MM.1S (cell line): Measurements from ENCODE around the gene GPER1.

Source experiments
- DNase-seq: peaks from one replicate; pipeline ENCODE4 v3.0.0-alpha.2; 2015
- H2AFZ ChIP-seq: fragments of 300-600 bp; sonication (generic); 2 replicates; pipeline ENCODE4 v1.6.0; 2016; ENCODE audit warnings: antibody characterized with exemption, low read length
- H3F3A ChIP-seq: fragments of 300-600 bp; sonication (generic); 2 replicates; pipeline ENCODE4 v1.6.1; 2016; ENCODE audit warnings: mild to moderate bottlenecking, antibody characterized with exemption, low read length, moderate library complexity, mixed read lengths; ENCODE audit not compliant: insufficient read depth
- H3K27ac ChIP-seq: fragments of 300-600 bp; sonication (generic); 2 replicates; pipeline ENCODE4 v1.5.1; 2016; ENCODE audit warnings: mild to moderate bottlenecking, low read length
- H3K27me3 ChIP-seq: fragments of 300-600 bp; sonication (generic); replicated peaks from 2 replicates; pipeline ENCODE4 v1.6.0; 2016; ENCODE audit warnings: low read length; ENCODE audit not compliant: insufficient read depth
- H3K36me3 ChIP-seq: fragments of 300-600 bp; sonication (generic); replicated peaks from 2 replicates; pipeline ENCODE4 v1.6.1; 2016; ENCODE audit warnings: mild to moderate bottlenecking, low read length, mixed read lengths; ENCODE audit not compliant: insufficient read depth
- H3K4me1 ChIP-seq: fragments of 300-600 bp; sonication (generic); 2 replicates; pipeline ENCODE4 v1.6.1; 2016; ENCODE audit warnings: low read length, mixed read lengths
- H3K4me2 ChIP-seq: fragments of 300-600 bp; sonication (generic); 2 replicates; pipeline ENCODE4 v1.6.0; 2016; ENCODE audit warnings: low read depth, low read length
- H3K4me3 ChIP-seq: fragments of 300-600 bp; sonication (generic); 2 replicates; pipeline ENCODE4 v1.5.1; 2016; ENCODE audit warnings: low read length, mixed read lengths
- H3K79me2 ChIP-seq: fragments of 300-600 bp; sonication (generic); 2 replicates; pipeline ENCODE4 v1.6.1; 2016; ENCODE audit warnings: mixed run types, low read length, mixed read lengths
- H3K9ac ChIP-seq: fragments of 300-600 bp; sonication (generic); 2 replicates; pipeline ENCODE4 v1.6.1; 2016; ENCODE audit warnings: low read length, mixed read lengths
- H3K9me2 ChIP-seq: fragments of 300-600 bp; sonication (generic); replicated peaks from 2 replicates; pipeline ENCODE4 v1.6.1; 2016; ENCODE audit warnings: mild to moderate bottlenecking, low read length, mixed read lengths; ENCODE audit not compliant: insufficient read depth
- H3K9me3 ChIP-seq: fragments of 300-600 bp; sonication (generic); replicated peaks from 2 replicates; pipeline ENCODE4 v1.6.1; 2016; ENCODE audit warnings: mild to moderate bottlenecking, low read length, mixed read lengths; ENCODE audit not compliant: insufficient read depth
- H4K20me1 ChIP-seq: fragments of 300-600 bp; sonication (generic); 2 replicates; pipeline ENCODE4 v1.6.1; 2016; ENCODE audit warnings: mild to moderate bottlenecking, low read length, moderate library complexity, mixed read lengths; ENCODE audit not compliant: insufficient read depth
- CTCF ChIP-seq: fragments of 300-600 bp; sonication (generic); IDR thresholded peaks from 2 replicates; pipeline ENCODE4 v1.5.1; 2016; ENCODE audit warnings: antibody characterized with exemption, low read length, mixed read lengths
- EZH2 ChIP-seq: fragments of 300-600 bp; sonication (generic); optimal IDR thresholded peaks from 2 replicates; pipeline ENCODE3; 2017; ENCODE audit warnings: low read depth, mild to moderate bottlenecking, antibody characterized with exemption, low read length, mixed read lengths
- EZH2phosphoT487 ChIP-seq: fragments of 300-600 bp; sonication (generic); IDR thresholded peaks from 2 replicates; pipeline ENCODE4 v1.6.1; 2018; ENCODE audit warnings: antibody characterized with exemption, low read length

GPER1 gene

GRCh38 chr7:1125603-1125969, 37.7 kb downstream of the GPER1 start:
- H3K36me3 ChIP-seq: no peaks in the 10 kb centered on the region

GRCh38 chr7:1127001-1127400, 39.1 kb downstream of the GPER1 start:
- no peak overlapping the region for H3K4me3 ChIP-seq
- H3K4me2 ChIP-seq: no peak overlapping the region
- no peaks in the 10 kb centered on the region for H3F3A ChIP-seq
- no peak overlapping the region for H3K9ac ChIP-seq
- H3K4me1 ChIP-seq: no peaks in the 10 kb centered on the region
- no peaks in the 10 kb centered on the region for H3K9me3 ChIP-seq
- no peaks in the 10 kb centered on the region for H4K20me1 ChIP-seq
- H2AFZ ChIP-seq: no peak overlapping the region
- H3K79me2 ChIP-seq: no peaks in the 10 kb centered on the region
- H3K36me3 ChIP-seq: no peaks in the 10 kb centered on the region
- H3K27me3 ChIP-seq: no peaks in the 10 kb centered on the region
- H3K9me2 ChIP-seq: no peaks in the 10 kb centered on the region
- H3K27ac ChIP-seq: no peak overlapping the region
- TF ChIP-seq CTCF (no peak), EZH2phosphoT487 (no peak), EZH2 (no peak)
- DNase-seq: no peak

More at GRCh38 chr7:1125603-1125969, 37.7 kb downstream of the GPER1 start:
- no peak overlapping the region for H3K9ac ChIP-seq
- no peaks in the 10 kb centered on the region for H3K9me3 ChIP-seq
- DNase-seq: no peak
- no peak overlapping the region for H3K4me3 ChIP-seq
- no peaks in the 10 kb centered on the region for H3F3A ChIP-seq
- H4K20me1 ChIP-seq: no peaks in the 10 kb centered on the region
- H3K79me2 ChIP-seq: no peaks in the 10 kb centered on the region
- no peaks in the 10 kb centered on the region for H3K4me1 ChIP-seq
- H3K27ac ChIP-seq: no peak overlapping the region
- H3K9me2 ChIP-seq: no peaks in the 10 kb centered on the region
- TF ChIP-seq EZH2phosphoT487 (no peak), CTCF (no peak)
- H3K4me2 ChIP-seq: no peak overlapping the region
- no peak overlapping the region for H2AFZ ChIP-seq
- H3K27me3 ChIP-seq: no peaks in the 10 kb centered on the region

GRCh38 chr7:1129431-1129830, 41.5 kb downstream of the GPER1 start:
- DNase-seq: no peak
- no peak overlapping the region for H3K27ac ChIP-seq
- H3K27me3 ChIP-seq: no peaks in the 10 kb centered on the region
- H3K4me2 ChIP-seq: no peak overlapping the region
- TF ChIP-seq EZH2 (no peak), EZH2phosphoT487 (no peak), CTCF (no peak)
- H3K9me3 ChIP-seq: no peaks in the 10 kb centered on the region
- no peak overlapping the region for H3K9ac ChIP-seq
- no peaks in the 10 kb centered on the region for H3K4me1 ChIP-seq
- no peaks in the 10 kb centered on the region for H3K9me2 ChIP-seq
- H4K20me1 ChIP-seq: no peaks in the 10 kb centered on the region
- no peak overlapping the region for H2AFZ ChIP-seq
- H3K4me3 ChIP-seq: no peak overlapping the region
- H3F3A ChIP-seq: no peaks in the 10 kb centered on the region
- no peaks in the 10 kb centered on the region for H3K36me3 ChIP-seq
- H3K79me2 ChIP-seq: no peaks in the 10 kb centered on the region
